Panc1 (cell line): Measurements from ENCODE around the gene GRAMD1C. TPM values are rescaled to one million over a fixed set of nuclear protein-coding genes. Genes with fewer than 3 reads are reported as not detected.

Experiments used
- ATAC-seq: fragments of 200-7000 bp; cut with Tn5 transposase; 2 replicates; pipeline ENCODE4 v1.9.1; 2020; ENCODE audit warnings: mild to moderate bottlenecking, moderate library complexity
- BruUV-seq: library from RNA; stranded (reverse); fragments of 400-500 nt; replicated peaks from 2 replicates; lab custom pipeline; 2021; lab: Mats Ljungman, UMichigan
- CTCF ChIA-PET: fragments of 300-600 bp; sonication (Branson Sonifier 250); formaldehyde crosslinking; loops from one replicate; lab custom pipeline; 2022; ENCODE audit warnings: antibody characterized with exemption; lab: Charles Lee
- POLR2A ChIA-PET: fragments of 300-600 bp; sonication (Branson Sonifier 250); formaldehyde crosslinking; loops from one replicate; lab custom pipeline; 2022; ENCODE audit warnings: antibody characterized with exemption; lab: Charles Lee
- DNase-seq: peaks from one replicate; pipeline ENCODE4 v3.0.0-alpha.2; 2010; ENCODE audit warnings: low read depth, low spot score
- H3K27ac ChIP-seq: 2 replicates; pipeline ENCODE4 v1.5.1; 2011; ENCODE audit warnings: mild to moderate bottlenecking, low read length, inconsistent platforms
- H3K27me3 ChIP-seq: fragments of 200-500 bp; sonication (Bioruptor generic); 2 replicates; pipeline ENCODE4 v1.6.0; 2014; ENCODE audit warnings: low read length, inconsistent platforms; ENCODE audit not compliant: control insufficient read depth, insufficient read depth
- H3K36me3 ChIP-seq: fragments of 200-500 bp; sonication (Bioruptor generic); 2 replicates; pipeline ENCODE4 v1.5.1; 2014; ENCODE audit warnings: inconsistent platforms, mild to moderate bottlenecking, low read length, moderate library complexity; ENCODE audit not compliant: control insufficient read depth, insufficient read depth
- H3K4me1 ChIP-seq: 2 replicates; pipeline ENCODE4 v1.5.1; 2011; ENCODE audit warnings: inconsistent platforms, mild to moderate bottlenecking, low read length, moderate library complexity; ENCODE audit not compliant: control insufficient read depth, insufficient read depth
- H3K4me3 ChIP-seq, 2 experiments: 2 replicates each; pipeline ENCODE4 v1.5.1; 2011 to 2012; ENCODE audit warnings: low read depth in 2 of 2, low read length in 2 of 2, mild to moderate bottlenecking in 2 of 2, inconsistent platforms in 1 of 2, moderate library complexity in 1 of 2
- H3K9me3 ChIP-seq: fragments of 200-500 bp; sonication (Bioruptor generic); 2 replicates; pipeline ENCODE4 v1.5.1; 2014; ENCODE audit warnings: low read depth, mild to moderate bottlenecking, inconsistent platforms, low read length, moderate library complexity; ENCODE audit not compliant: control insufficient read depth, insufficient read depth
- POLR2AphosphoS5 ChIP-seq: IDR thresholded peaks from 2 replicates; pipeline ENCODE4 v1.6.1; 2012; ENCODE audit warnings: mild to moderate bottlenecking, low read depth, low read length, moderate library complexity
- SIN3A ChIP-seq: IDR thresholded peaks from 2 replicates; pipeline ENCODE4 v1.6.1; 2012; ENCODE audit warnings: low read depth, mild to moderate bottlenecking, low read length, moderate library complexity, borderline replicate concordance; ENCODE audit not compliant: insufficient read depth
- TCF7L2 ChIP-seq: IDR thresholded peaks from 2 replicates; pipeline ENCODE4 v1.6.1; 2011; ENCODE audit warnings: mild to moderate bottlenecking, low read depth, low read length, inconsistent platforms
- in situ Hi-C: cut with HindIII; loops from 2 replicates; pipeline ENCODE4 v1.10.0; 2016; ENCODE audit warnings: low sequenced_read_pairs, low pct_unique_long_range_greater_than_20kb
- intact Hi-C: fragments of 100-400 bp; cut with micrococcal nuclease; formaldehyde crosslinking; loops from one replicate; pipeline ENCODE4 v1.10.0; 2022; ENCODE audit not compliant: unreplicated experiment
- total RNA-seq: library from RNA; stranded (reverse); gene quantifications from one replicate; pipeline ENCODE4 v1.2.1, GENCODE V29; 2021; ENCODE audit not compliant: unreplicated experiment
- TF ChIP-seq, protein P1 (sequence below), 2 experiments: IDR thresholded peaks; 2 replicates each; pipeline ENCODE4 v1.6.1; 2011 to 2012; ENCODE audit warnings: low read depth in 2 of 2, control low read depth in 1 of 2, low read length in 1 of 2, mild to moderate bottlenecking in 1 of 2, moderate library complexity in 1 of 2; ENCODE audit not compliant: insufficient read depth in 1 of 2
- TF ChIP-seq, protein P2 (sequence below): fragments of 450-650 bp; IDR thresholded peaks from 2 replicates; pipeline ENCODE4 v1.5.1; 2017; ENCODE audit warnings: mild to moderate bottlenecking

The GRAMD1C gene
- total RNA-seq, 1 experiment from 2014 or later: 3.9 TPM

DNA sequence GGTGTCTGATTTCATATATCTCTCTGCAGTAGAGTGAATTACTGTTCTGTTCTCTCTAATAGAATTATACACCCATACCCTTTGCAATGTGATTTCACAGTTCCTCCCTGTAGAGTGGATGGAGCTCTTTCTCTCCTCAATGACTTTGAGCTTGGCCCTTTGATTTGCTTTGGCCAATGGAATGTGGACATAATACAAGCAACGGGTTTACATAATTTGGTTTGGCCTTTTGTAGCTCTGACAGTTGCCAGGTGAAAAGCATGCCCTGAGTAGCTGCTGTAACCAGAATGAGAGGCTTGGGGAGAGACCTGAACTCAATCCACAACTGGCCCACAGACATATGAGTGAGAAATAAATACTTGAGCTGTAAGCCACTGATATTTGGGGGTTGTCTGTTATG is 141.3 kb downstream of the GRAMD1C start:
- BruUV-seq: no TSS peak
- Histone ChIP-seq H3K36me3 (no peaks in the 10 kb centered on the region), H3K9me3 (no peaks in the 10 kb centered on the region), H3K27me3 (no peaks in the 10 kb centered on the region), H3K4me3 (no peak overlapping the region), H3K4me1 (no peaks in the 10 kb centered on the region), H3K27ac (no peak overlapping the region)
- in situ Hi-C loops (no loop called here), intact Hi-C loops (no loop called here)
- ChIA-PET POLR2A (no interaction called here), CTCF (no interaction called here)
- DNase-seq (no peak), ATAC-seq (no peak)
- no peak for TF ChIP-seq SIN3A
- TF ChIP-seq, protein P1, sequence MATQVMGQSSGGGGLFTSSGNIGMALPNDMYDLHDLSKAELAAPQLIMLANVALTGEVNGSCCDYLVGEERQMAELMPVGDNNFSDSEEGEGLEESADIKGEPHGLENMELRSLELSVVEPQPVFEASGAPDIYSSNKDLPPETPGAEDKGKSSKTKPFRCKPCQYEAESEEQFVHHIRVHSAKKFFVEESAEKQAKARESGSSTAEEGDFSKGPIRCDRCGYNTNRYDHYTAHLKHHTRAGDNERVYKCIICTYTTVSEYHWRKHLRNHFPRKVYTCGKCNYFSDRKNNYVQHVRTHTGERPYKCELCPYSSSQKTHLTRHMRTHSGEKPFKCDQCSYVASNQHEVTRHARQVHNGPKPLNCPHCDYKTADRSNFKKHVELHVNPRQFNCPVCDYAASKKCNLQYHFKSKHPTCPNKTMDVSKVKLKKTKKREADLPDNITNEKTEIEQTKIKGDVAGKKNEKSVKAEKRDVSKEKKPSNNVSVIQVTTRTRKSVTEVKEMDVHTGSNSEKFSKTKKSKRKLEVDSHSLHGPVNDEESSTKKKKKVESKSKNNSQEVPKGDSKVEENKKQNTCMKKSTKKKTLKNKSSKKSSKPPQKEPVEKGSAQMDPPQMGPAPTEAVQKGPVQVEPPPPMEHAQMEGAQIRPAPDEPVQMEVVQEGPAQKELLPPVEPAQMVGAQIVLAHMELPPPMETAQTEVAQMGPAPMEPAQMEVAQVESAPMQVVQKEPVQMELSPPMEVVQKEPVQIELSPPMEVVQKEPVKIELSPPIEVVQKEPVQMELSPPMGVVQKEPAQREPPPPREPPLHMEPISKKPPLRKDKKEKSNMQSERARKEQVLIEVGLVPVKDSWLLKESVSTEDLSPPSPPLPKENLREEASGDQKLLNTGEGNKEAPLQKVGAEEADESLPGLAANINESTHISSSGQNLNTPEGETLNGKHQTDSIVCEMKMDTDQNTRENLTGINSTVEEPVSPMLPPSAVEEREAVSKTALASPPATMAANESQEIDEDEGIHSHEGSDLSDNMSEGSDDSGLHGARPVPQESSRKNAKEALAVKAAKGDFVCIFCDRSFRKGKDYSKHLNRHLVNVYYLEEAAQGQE (IDR thresholded peaks at IDR 0.05; ENCODE audit: insufficient read depth in 1 of 2, low read depth in 2 of 2, low read length in 1 of 2): no peak
- TF ChIP-seq POLR2AphosphoS5: no peak
- TF ChIP-seq, protein P2, sequence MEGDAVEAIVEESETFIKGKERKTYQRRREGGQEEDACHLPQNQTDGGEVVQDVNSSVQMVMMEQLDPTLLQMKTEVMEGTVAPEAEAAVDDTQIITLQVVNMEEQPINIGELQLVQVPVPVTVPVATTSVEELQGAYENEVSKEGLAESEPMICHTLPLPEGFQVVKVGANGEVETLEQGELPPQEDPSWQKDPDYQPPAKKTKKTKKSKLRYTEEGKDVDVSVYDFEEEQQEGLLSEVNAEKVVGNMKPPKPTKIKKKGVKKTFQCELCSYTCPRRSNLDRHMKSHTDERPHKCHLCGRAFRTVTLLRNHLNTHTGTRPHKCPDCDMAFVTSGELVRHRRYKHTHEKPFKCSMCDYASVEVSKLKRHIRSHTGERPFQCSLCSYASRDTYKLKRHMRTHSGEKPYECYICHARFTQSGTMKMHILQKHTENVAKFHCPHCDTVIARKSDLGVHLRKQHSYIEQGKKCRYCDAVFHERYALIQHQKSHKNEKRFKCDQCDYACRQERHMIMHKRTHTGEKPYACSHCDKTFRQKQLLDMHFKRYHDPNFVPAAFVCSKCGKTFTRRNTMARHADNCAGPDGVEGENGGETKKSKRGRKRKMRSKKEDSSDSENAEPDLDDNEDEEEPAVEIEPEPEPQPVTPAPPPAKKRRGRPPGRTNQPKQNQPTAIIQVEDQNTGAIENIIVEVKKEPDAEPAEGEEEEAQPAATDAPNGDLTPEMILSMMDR: no peak
- no peak for TF ChIP-seq TCF7L2

DNA sequence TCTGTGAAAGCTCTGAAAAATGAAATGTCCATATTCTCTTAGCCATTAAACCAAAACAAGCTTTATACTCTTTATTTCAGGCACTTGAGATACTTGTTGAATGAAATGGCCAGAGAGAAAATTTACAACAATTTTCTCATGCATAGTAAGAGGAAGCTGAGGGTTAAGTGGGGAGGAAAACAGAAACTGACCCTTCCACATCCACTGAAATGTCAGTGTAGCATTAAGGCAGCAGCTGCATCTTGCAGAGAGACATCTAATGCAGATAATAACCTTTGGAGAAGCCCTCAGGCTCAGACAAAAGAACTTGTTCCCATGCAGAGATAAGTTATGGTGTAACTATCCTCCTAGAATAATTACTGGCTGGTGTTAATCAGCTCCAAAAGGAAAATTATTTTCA is 143.2 kb downstream of the GRAMD1C start:
- H3K9me3 ChIP-seq: no peaks in the 10 kb centered on the region
- H3K27me3 ChIP-seq: no peaks in the 10 kb centered on the region
- no peaks in the 10 kb centered on the region for H3K36me3 ChIP-seq
- ChIA-PET CTCF (interaction anchor here (0.7 kb wide), 1 partner anchor 26 kb away, joined by 3 read pairs; no protein-coding TSS in a partner anchor), POLR2A (interaction anchor here (0.6 kb wide), 1 partner anchor 96 kb away, joined by 6 read pairs; no protein-coding TSS in a partner anchor)
- in situ Hi-C loops (no loop called here), intact Hi-C loops (no loop called here)
- no peak for DNase-seq
- ATAC-seq: no peak
- H3K27ac ChIP-seq: no peak overlapping the region
- no TSS peak for BruUV-seq
- no peak overlapping the region for H3K4me3 ChIP-seq
- TF ChIP-seq TCF7L2 (no peak), SIN3A (no peak), POLR2AphosphoS5 (no peak)
- TF ChIP-seq, protein P1 (IDR thresholded peaks at IDR 0.05; ENCODE audit: insufficient read depth in 1 of 2, low read depth in 2 of 2, low read length in 1 of 2): no peak
- TF ChIP-seq, protein P2: no peak
- no peaks in the 10 kb centered on the region for H3K4me1 ChIP-seq
